Suprapubic skin (tissue), 3 donors: Measurements from ENCODE around the gene FKRP.

ENCODE experiments used
- CTCF ChIP-seq, 2 donors: fragments of 200-600 bp in 1 of 2; fragments of 450-650 bp in 1 of 2; sonication (generic) in 1 of 2; IDR thresholded peaks; one replicate each; pipeline ENCODE4 v1.5.1; 2016 to 2019; ENCODE audit warnings: antibody characterized with exemption in 2 of 2, mild to moderate bottlenecking in 1 of 2, moderate library complexity in 1 of 2
- POLR2AphosphoS5 ChIP-seq, 3 donors: sonication (generic); formaldehyde crosslinking; IDR thresholded peaks; one replicate each; pipeline ENCODE4 v1.6.1; 2017; ENCODE audit warnings: antibody characterized with exemption in 3 of 3

- TF ChIP-seq CTCF (IDR thresholded peaks at IDR 0.05) (no peak), POLR2AphosphoS5 (IDR thresholded peaks at IDR 0.05) (no peak)
Observed at GRCh38 chr19:46731007-46731501, 14.8 kb upstream of the FKRP start.
